GM12878 (cell line): Measurements from ENCODE around the gene IRF2. TPM values are rescaled to one million over a fixed set of nuclear protein-coding genes. Genes with fewer than 3 reads are reported as not detected.

Source experiments
- BCL11A ChIP-seq: IDR thresholded peaks from 2 replicates; pipeline ENCODE4 v1.6.1; 2011; ENCODE audit warnings: low read depth, low read length
- BCLAF1 ChIP-seq: fragments of 450-650 bp; IDR thresholded peaks from 2 replicates; pipeline ENCODE4 v1.6.1; 2017; ENCODE audit warnings: antibody characterized with exemption, mild to moderate bottlenecking, moderate library complexity
- CEBPB ChIP-seq, 2 experiments: fragments of 150-350 bp in 1 of 2; IDR thresholded peaks; 2 replicates each; pipeline ENCODE4 v1.6.1; 2012 to 2014; ENCODE audit warnings: low read depth in 2 of 2, low read length in 2 of 2, borderline replicate concordance in 1 of 2, inconsistent platforms in 1 of 2
- CHD4 ChIP-seq: fragments of 200-600 bp; sonication (generic); IDR thresholded peaks from 2 replicates; pipeline ENCODE4 v1.6.1; 2016; ENCODE audit warnings: mild to moderate bottlenecking
- FOS ChIP-seq: IDR thresholded peaks from 3 replicates; pipeline ENCODE4 v1.6.1; 2011; ENCODE audit warnings: borderline replicate concordance; ENCODE audit not compliant: insufficient read length; ENCODE audit errors: extremely low read depth
- FOXK2 ChIP-seq: fragments of 450-650 bp; IDR thresholded peaks from 2 replicates; pipeline ENCODE4 v1.6.1; 2017; ENCODE audit warnings: mild to moderate bottlenecking, moderate library complexity
- HSF1 ChIP-seq: fragments of 150-350 bp; IDR thresholded peaks from 2 replicates; pipeline ENCODE4 v1.6.1; 2014; ENCODE audit warnings: mild to moderate bottlenecking, low read depth, low read length
- IKZF2 ChIP-seq, 2 experiments: fragments of 450-650 bp; IDR thresholded peaks; 2 replicates each; pipeline ENCODE4 v1.6.1; 2017; ENCODE audit warnings: mild to moderate bottlenecking in 2 of 2, moderate library complexity in 2 of 2
- MAX ChIP-seq: IDR thresholded peaks from 2 replicates; pipeline ENCODE4 v1.6.1; 2012; ENCODE audit warnings: low read depth, low read length, improper control_type of control experiment
- NFYA ChIP-seq: IDR thresholded peaks from 2 replicates; pipeline ENCODE4 v1.6.1; 2011; ENCODE audit warnings: low read depth, mild to moderate bottlenecking, low read length, improper control_type of control experiment, borderline replicate concordance
- POLR2A ChIP-seq: IDR thresholded peaks from 2 replicates; pipeline ENCODE4 v1.6.1; 2011; ENCODE audit warnings: low read depth, mild to moderate bottlenecking, low read length
- SIN3A ChIP-seq: IDR thresholded peaks from 2 replicates; pipeline ENCODE4 v1.6.1; 2012; ENCODE audit warnings: low read depth, low read length, improper control_type of control experiment
- SKIL ChIP-seq: fragments of 450-650 bp; IDR thresholded peaks from 2 replicates; pipeline ENCODE4 v1.6.1; 2017; ENCODE audit warnings: mild to moderate bottlenecking, low read depth, inconsistent platforms; ENCODE audit not compliant: poor library complexity, severe bottlenecking
- TBL1XR1 ChIP-seq: IDR thresholded peaks from 2 replicates; pipeline ENCODE4 v1.6.1; 2012; ENCODE audit warnings: low read depth, low read length, improper control_type of control experiment
- ZBTB33 ChIP-seq: fragments of 450-650 bp; IDR thresholded peaks from 2 replicates; pipeline ENCODE4 v1.6.1; 2017; ENCODE audit warnings: mild to moderate bottlenecking
- ZNF592 ChIP-seq: fragments of 450-650 bp; IDR thresholded peaks from 2 replicates; pipeline ENCODE4 v1.6.1; 2017; ENCODE audit warnings: mild to moderate bottlenecking, moderate library complexity
- ZZZ3 ChIP-seq: IDR thresholded peaks from 2 replicates; pipeline ENCODE4 v1.6.1; 2011; ENCODE audit warnings: low read depth; ENCODE audit not compliant: control insufficient read depth, insufficient read length
- polyA plus RNA-seq, 11 experiments: library from polyadenylated mRNA; depleted of rRNA in 4 of 11; unstranded in 6 of 11; stranded (reverse) in 5 of 11; fragments of >200 nt; fragmentation: Nextera tagmentation in 4 of 11; fragmentation: Illumina TruSeq in 1 of 11; extraction: Ambion mirVana in 4 of 11; extraction: Trizol in 1 of 11; gene quantifications; 1 replicate in 1 of 11; 2 replicates in 10 of 11; pipeline versions ENCODE4 v1.2.1 to v1.2.3, GENCODE V29; 2011 to 2016; ENCODE audit warnings: inconsistent platforms in 2 of 11, missing spikeins in 2 of 11, low read depth in 1 of 11
- total RNA-seq, 4 experiments: library from RNA; depleted of rRNA in 3 of 4; stranded (reverse); fragments of >200 nt in 3 of 4; fragmentation: Illumina TruSeq in 1 of 4; extraction: Trizol in 1 of 4; gene quantifications; 2 replicates each; pipeline versions ENCODE4 v1.2.1 to v1.2.3, GENCODE V29; 2013 to 2021

IRF2 gene
- total and polyA plus RNA-seq, 10 of the 15 experiments (the other 5 are each of a cell fraction or from before 2014, with no cell fraction given): 45.1 to 99.3 (median 58.9) TPM

GRCh38 chr4:184343502-184344177 lies 130.7 kb downstream of the IRF2 start (continued):
- TF ChIP-seq ZZZ3 (no peak), SKIL (no peak), FOXK2 (no peak), IKZF2 (IDR thresholded peaks at IDR 0.05) (peak; percentile 63 to 64), POLR2A (peak; percentile 72), ZNF592 (no peak), BCLAF1 (no peak), BCL11A (no peak), CHD4 (no peak), MAX (no peak), TBL1XR1 (no peak), HSF1 (no peak), CEBPB (IDR thresholded peaks at IDR 0.05; ENCODE audit: borderline replicate concordance in 1 of 2, low read depth in 2 of 2, low read length in 2 of 2) (no peak), FOS (no peak), SIN3A (no peak), NFYA (no peak), ZBTB33 (no peak)
